Measurements from ENCODE around the gene PRXL2C. TPM values are rescaled to one million over a fixed set of nuclear protein-coding genes. Genes with fewer than 3 reads are reported as not detected.

The PRXL2C gene
- total RNA-seq, 1 donor from 2014 or later: 7.5 TPM

- Mint-ChIP-seq H3K27ac (no peak overlapping the region), H3K4me3 (no peak overlapping the region), H3K36me3 (no peaks in the 10 kb centered on the region), H3K9me3 (peaks cover 5% of the 10 kb centered on the region), H3K27me3 (no peaks in the 10 kb centered on the region), H3K4me1 (ENCODE audit: unreplicated experiment) (peaks cover 16% of the 10 kb centered on the region)
- DNase-seq (ENCODE audit: extremely low spot score, unreplicated experiment): no peak
- no peak for TF ChIP-seq CTCF (conservative IDR thresholded peaks at IDR 0.05)
These were observed 49.8 kb downstream of the PRXL2C start for GRCh38 chr9:96605328-96605727.

- Mint-ChIP-seq H3K27me3 (no peaks in the 10 kb centered on the region), H3K4me3 (no peak overlapping the region), H3K36me3 (no peaks in the 10 kb centered on the region), H3K27ac (no peak overlapping the region), H3K4me1 (ENCODE audit: unreplicated experiment) (peaks cover 16% of the 10 kb centered on the region), H3K9me3 (peaks cover 5% of the 10 kb centered on the region)
- no peak for TF ChIP-seq CTCF (conservative IDR thresholded peaks at IDR 0.05)
- DNase-seq (ENCODE audit: extremely low spot score, unreplicated experiment): no peak
These were observed 51.2 kb downstream of the PRXL2C start for GRCh38 chr9:96604004-96604319.

- H3K9me3 Mint-ChIP-seq: peaks cover 5% of the 10 kb centered on the region
- TF ChIP-seq CTCF (conservative IDR thresholded peaks at IDR 0.05): no peak
- no peaks in the 10 kb centered on the region for H3K36me3 Mint-ChIP-seq
- peaks cover 16% of the 10 kb centered on the region for H3K4me1 Mint-ChIP-seq (ENCODE audit: unreplicated experiment)
- H3K27me3 Mint-ChIP-seq: no peaks in the 10 kb centered on the region
- H3K27ac Mint-ChIP-seq: no peak overlapping the region
- no peak overlapping the region for H3K4me3 Mint-ChIP-seq
- no peak for DNase-seq (ENCODE audit: extremely low spot score, unreplicated experiment)
These were observed 51.7 kb downstream of the PRXL2C start for GRCh38 chr9:96603305-96604003.

GRCh38 chr9:96599298-96599697, 55.8 kb downstream of the PRXL2C start:
- DNase-seq (ENCODE audit: extremely low spot score, unreplicated experiment): no peak
- no peaks in the 10 kb centered on the region for H3K27me3 Mint-ChIP-seq
- no peak overlapping the region for H3K27ac Mint-ChIP-seq
- no peaks in the 10 kb centered on the region for H3K36me3 Mint-ChIP-seq
- no peak overlapping the region for H3K4me3 Mint-ChIP-seq
- no peak for TF ChIP-seq CTCF (conservative IDR thresholded peaks at IDR 0.05)
- H3K4me1 Mint-ChIP-seq (ENCODE audit: unreplicated experiment): peaks cover 13% of the 10 kb centered on the region
- H3K9me3 Mint-ChIP-seq: peaks cover 5% of the 10 kb centered on the region

GRCh38 chr9:96596601-96597111, 58.5 kb downstream of the PRXL2C start:
- no peaks in the 10 kb centered on the region for H3K27me3 Mint-ChIP-seq
- no peaks in the 10 kb centered on the region for H3K9me3 Mint-ChIP-seq
- no peaks in the 10 kb centered on the region for H3K4me1 Mint-ChIP-seq (ENCODE audit: unreplicated experiment)
- no peak overlapping the region for H3K4me3 Mint-ChIP-seq
- no peak overlapping the region for H3K27ac Mint-ChIP-seq
- no peak for DNase-seq (ENCODE audit: extremely low spot score, unreplicated experiment)
- no peaks in the 10 kb centered on the region for H3K36me3 Mint-ChIP-seq
- TF ChIP-seq CTCF (conservative IDR thresholded peaks at IDR 0.05): no peak

Other genes with a start within 250 kb of the PRXL2C start
- gene ZNF367, start 236.9 kb downstream of the PRXL2C start, total RNA-seq (ENCODE audit: low replicate concordance): 4.3 and 7.2 TPM in 2 replicates
- 10.1 and 19.4 TPM in 2 replicates for gene HABP4, start 205.1 kb downstream of the PRXL2C start, total RNA-seq (ENCODE audit: low replicate concordance)
- 24.8 and 25.5 TPM in 2 replicates for gene CDC14B, start 35.5 kb downstream of the PRXL2C start, total RNA-seq (ENCODE audit: low replicate concordance)
- 10.4 and 17.3 TPM in 2 replicates for gene ZNF510, start 122.8 kb upstream of the PRXL2C start, total RNA-seq (ENCODE audit: low replicate concordance)
- gene ZNF782, start 199.2 kb upstream of the PRXL2C start, total RNA-seq (ENCODE audit: low replicate concordance): 5.3 and 5.4 TPM in 2 replicates

Data from type B pancreatic cell (in vitro differentiated cells).